NCI-H1048 (cell line): ENCODE measurements around the gene FYTTD1.
A peak's percentile ranks its signal among the peaks of the same experiment; 100 is the strongest.
"Not testable (repeated sequence)": the region's sequence is repeated elsewhere in the genome, so short reads cannot be mapped to it uniquely, and the experiment has no call there.

Experiments used
- DNase-seq: peaks from one replicate; lab custom pipeline; 2025; lab: John Stamatoyannopoulos, UW

The FYTTD1 gene

GRCh38 chr3:197749601-197750395 lies at the start of gene FYTTD1:
TSS of gene FYTTD1 (plus strand) at chr3:197749883. CDS start at chr3:197749972, 89 bp downstream.
- DNase-seq, result peak; percentile 36

GRCh38 chr3:197700095-197700494 lies 49.6 kb upstream of the FYTTD1 start:
- no peak for DNase-seq

- no peak for DNase-seq
Measured at GRCh38 chr3:197701841-197702240, 47.8 kb upstream of the FYTTD1 start.

GRCh38 chr3:197706658-197707057 lies 43.0 kb upstream of the FYTTD1 start:
- no peak for DNase-seq

GRCh38 chr3:197709135-197709534 lies 40.5 kb upstream of the FYTTD1 start:
- no peak for DNase-seq

GRCh38 chr3:197710965-197711364 lies 38.7 kb upstream of the FYTTD1 start:
- DNase-seq, result not testable (repeated sequence)

GRCh38 chr3:197711973-197712707 lies 37.5 kb upstream of the FYTTD1 start:
- DNase-seq, result no peak

GRCh38 chr3:197713477-197713822 lies 36.2 kb upstream of the FYTTD1 start:
- no peak for DNase-seq

GRCh38 chr3:197714251-197714650 lies 35.4 kb upstream of the FYTTD1 start:
- DNase-seq, result no peak

GRCh38 chr3:197718891-197719290 lies 30.8 kb upstream of the FYTTD1 start:
- DNase-seq, result no peak

- DNase-seq, result no peak
Measured at GRCh38 chr3:197720694-197721093, 29.0 kb upstream of the FYTTD1 start.

- DNase-seq, result no peak
Measured at GRCh38 chr3:197722734-197723133, 26.9 kb upstream of the FYTTD1 start.

- not testable (repeated sequence) for DNase-seq
Measured at GRCh38 chr3:197727878-197728277, 21.8 kb upstream of the FYTTD1 start.

GRCh38 chr3:197728487-197728886 lies 21.2 kb upstream of the FYTTD1 start:
- DNase-seq, result no peak

- no peak for DNase-seq
Measured at GRCh38 chr3:197730200-197730599, 19.5 kb upstream of the FYTTD1 start.

- not testable (repeated sequence) for DNase-seq
Measured at GRCh38 chr3:197730770-197731169, 18.9 kb upstream of the FYTTD1 start.

GRCh38 chr3:197731483-197731882 lies 18.2 kb upstream of the FYTTD1 start:
- not testable (repeated sequence) for DNase-seq

GRCh38 chr3:197733042-197733441 lies 16.6 kb upstream of the FYTTD1 start:
- DNase-seq, result no peak

GRCh38 chr3:197734667-197735318 lies 14.9 kb upstream of the FYTTD1 start:
- DNase-seq, result no peak

GRCh38 chr3:197736010-197736490 lies 13.6 kb upstream of the FYTTD1 start:
- no peak for DNase-seq

- peak; percentile 98 for DNase-seq
Measured at GRCh38 chr3:197736491-197737318, 13.0 kb upstream of the FYTTD1 start, which contains the start of gene RUBCN. TSS of gene RUBCN (minus strand) at chr3:197736904. CDS start at chr3:197736719, 185 bp downstream.

- DNase-seq, result no peak
Measured at GRCh38 chr3:197737319-197737649, 12.4 kb upstream of the FYTTD1 start.
